Gastroesophageal sphincter (tissue), 3 donors: ENCODE measurements around the gene ALPL.

Source experiments
- POLR2A ChIP-seq, 2 donors: fragments of 450-650 bp; IDR thresholded peaks; one replicate each; pipeline ENCODE4 v1.6.1; 2017; ENCODE audit warnings: antibody characterized with exemption in 2 of 2, mild to moderate bottlenecking in 2 of 2, moderate library complexity in 1 of 2
- POLR2AphosphoS5 ChIP-seq: sonication (generic); formaldehyde crosslinking; IDR thresholded peaks from one replicate; pipeline ENCODE4 v1.6.1; 2017; ENCODE audit warnings: antibody characterized with exemption
- TF ChIP-seq, protein P1 (sequence below), 4 experiments: fragments of 200-600 bp in 2 of 4; fragments of 450-650 bp in 2 of 4; sonication (generic) in 1 of 4; IDR thresholded peaks; one replicate each; pipeline ENCODE4 v1.5.1; 2017 to 2019; ENCODE audit warnings: antibody characterized with exemption in 4 of 4, mild to moderate bottlenecking in 2 of 4, moderate library complexity in 2 of 4

DNA sequence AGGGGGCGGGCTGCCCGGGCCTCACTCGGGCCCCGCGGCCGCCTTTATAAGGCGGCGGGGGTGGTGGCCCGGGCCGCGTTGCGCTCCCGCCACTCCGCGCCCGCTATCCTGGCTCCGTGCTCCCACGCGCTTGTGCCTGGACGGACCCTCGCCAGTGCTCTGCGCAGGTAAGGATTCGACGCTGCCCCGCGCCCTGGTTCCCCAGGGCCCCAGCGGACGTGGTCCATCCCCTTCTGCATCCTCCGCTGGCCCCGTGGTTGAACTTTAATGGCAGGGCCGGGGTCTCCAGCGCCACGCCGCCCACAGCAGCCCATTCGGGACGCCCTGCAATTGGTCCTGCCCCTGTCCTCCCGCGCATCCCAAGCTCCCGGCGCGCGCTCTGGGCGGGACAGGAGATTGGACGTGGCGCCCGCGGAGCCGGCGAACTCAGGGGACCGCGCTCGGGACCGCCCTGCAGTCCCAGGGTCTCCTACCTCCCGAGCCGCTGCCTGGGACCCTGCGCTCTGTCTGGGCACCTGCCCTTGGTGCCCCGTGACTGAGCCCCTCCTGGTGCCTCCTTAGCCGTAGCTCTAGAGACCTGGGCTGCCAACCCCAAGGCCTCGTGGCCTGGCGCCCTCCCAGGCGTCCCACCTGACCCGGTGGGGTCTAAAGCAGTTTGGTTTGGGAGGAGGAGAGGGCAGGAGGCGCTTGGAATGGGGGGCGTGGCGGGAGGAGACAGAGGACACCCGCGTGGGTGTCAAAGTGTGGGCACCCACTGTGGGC is at the start of gene ALPL:
- TF ChIP-seq, protein P1, sequence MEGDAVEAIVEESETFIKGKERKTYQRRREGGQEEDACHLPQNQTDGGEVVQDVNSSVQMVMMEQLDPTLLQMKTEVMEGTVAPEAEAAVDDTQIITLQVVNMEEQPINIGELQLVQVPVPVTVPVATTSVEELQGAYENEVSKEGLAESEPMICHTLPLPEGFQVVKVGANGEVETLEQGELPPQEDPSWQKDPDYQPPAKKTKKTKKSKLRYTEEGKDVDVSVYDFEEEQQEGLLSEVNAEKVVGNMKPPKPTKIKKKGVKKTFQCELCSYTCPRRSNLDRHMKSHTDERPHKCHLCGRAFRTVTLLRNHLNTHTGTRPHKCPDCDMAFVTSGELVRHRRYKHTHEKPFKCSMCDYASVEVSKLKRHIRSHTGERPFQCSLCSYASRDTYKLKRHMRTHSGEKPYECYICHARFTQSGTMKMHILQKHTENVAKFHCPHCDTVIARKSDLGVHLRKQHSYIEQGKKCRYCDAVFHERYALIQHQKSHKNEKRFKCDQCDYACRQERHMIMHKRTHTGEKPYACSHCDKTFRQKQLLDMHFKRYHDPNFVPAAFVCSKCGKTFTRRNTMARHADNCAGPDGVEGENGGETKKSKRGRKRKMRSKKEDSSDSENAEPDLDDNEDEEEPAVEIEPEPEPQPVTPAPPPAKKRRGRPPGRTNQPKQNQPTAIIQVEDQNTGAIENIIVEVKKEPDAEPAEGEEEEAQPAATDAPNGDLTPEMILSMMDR (IDR thresholded peaks at IDR 0.05) = no peak
- TF ChIP-seq POLR2AphosphoS5 (no peak), POLR2A (IDR thresholded peaks at IDR 0.05) (no peak)
